ENCODE measurements around the gene MAP6.

Gene MAP6

GRCh38 chr11:75549370-75549958, 119.4 kb downstream of the MAP6 start:
- no peak for DNase-seq (ENCODE audit: low spot score)

- DNase-seq (ENCODE audit: low spot score) = no peak
These were observed 120.1 kb downstream of the MAP6 start for GRCh38 chr11:75548595-75549272.

GRCh38 chr11:75547617-75548058, 121.2 kb downstream of the MAP6 start:
- peak; percentile 57 for DNase-seq (ENCODE audit: low spot score)

GRCh38 chr11:75547177-75547576, 121.7 kb downstream of the MAP6 start:
- no peak for DNase-seq (ENCODE audit: low spot score)

- DNase-seq (ENCODE audit: low spot score) = no peak
These were observed 125.0 kb downstream of the MAP6 start for GRCh38 chr11:75543806-75544205.

GRCh38 chr11:75542088-75542438, 126.8 kb downstream of the MAP6 start:
- no peak for DNase-seq (ENCODE audit: low spot score)

- no peak for DNase-seq (ENCODE audit: low spot score)
These were observed 127.4 kb downstream of the MAP6 start for GRCh38 chr11:75541193-75542087.

- DNase-seq (ENCODE audit: low spot score) = no peak
These were observed 129.1 kb downstream of the MAP6 start for GRCh38 chr11:75539459-75540334.

GRCh38 chr11:75538150-75538942, 130.5 kb downstream of the MAP6 start:
- no peak for DNase-seq (ENCODE audit: low spot score)

GRCh38 chr11:75537740-75538139, 131.1 kb downstream of the MAP6 start:
- DNase-seq (ENCODE audit: low spot score) = no peak
